ENCODE data around the gene HIF1A.
"Not testable (repeated sequence)": the region's sequence is repeated elsewhere in the genome, so short reads cannot be mapped to it uniquely, and the experiment has no call there.

The HIF1A gene

GRCh38 chr14:61706096-61706690 lies 10.9 kb downstream of the HIF1A start:
- Mint-ChIP-seq H3K27me3 (no peaks in the 10 kb centered on the region), H3K36me3 (peaks cover 5% of the 10 kb centered on the region), H3K27ac (peak overlapping the region; percentile 78), H3K4me3 (no peak overlapping the region), H3K4me1 (peaks cover 30% of the 10 kb centered on the region), H3K9me3 (peaks cover 2% of the 10 kb centered on the region)
- DNase-seq (ENCODE audit: low spot score in 2 of 2) (no peak), ATAC-seq (ENCODE audit: low read depth) (no peak)

GRCh38 chr14:61707774-61708173 lies 12.5 kb downstream of the HIF1A start:
- H3K27me3 Mint-ChIP-seq, result not testable (repeated sequence)
- H3K4me1 Mint-ChIP-seq, result peaks cover 43% of the 10 kb centered on the region

GRCh38 chr14:61708693-61709092 lies 13.4 kb downstream of the HIF1A start:
- ATAC-seq (ENCODE audit: low read depth); DNase-seq (ENCODE audit: low spot score in 2 of 2); H3K27me3 Mint-ChIP-seq; H3K36me3 Mint-ChIP-seq; H3K4me3 Mint-ChIP-seq; H3K9me3 Mint-ChIP-seq: not testable (repeated sequence)
- peak overlapping the region; percentile 62 for H3K27ac Mint-ChIP-seq
- H3K4me1 Mint-ChIP-seq, result peaks cover 43% of the 10 kb centered on the region

More at GRCh38 chr14:61707774-61708173, 12.5 kb downstream of the HIF1A start:
- ATAC-seq (ENCODE audit: low read depth); H3K4me3 Mint-ChIP-seq; H3K9me3 Mint-ChIP-seq; H3K27ac Mint-ChIP-seq; DNase-seq (ENCODE audit: low spot score in 2 of 2); H3K36me3 Mint-ChIP-seq: not testable (repeated sequence)

- peaks cover 43% of the 10 kb centered on the region for H3K4me1 Mint-ChIP-seq
These were observed 15.8 kb downstream of the HIF1A start for GRCh38 chr14:61710853-61711817.

DNA sequence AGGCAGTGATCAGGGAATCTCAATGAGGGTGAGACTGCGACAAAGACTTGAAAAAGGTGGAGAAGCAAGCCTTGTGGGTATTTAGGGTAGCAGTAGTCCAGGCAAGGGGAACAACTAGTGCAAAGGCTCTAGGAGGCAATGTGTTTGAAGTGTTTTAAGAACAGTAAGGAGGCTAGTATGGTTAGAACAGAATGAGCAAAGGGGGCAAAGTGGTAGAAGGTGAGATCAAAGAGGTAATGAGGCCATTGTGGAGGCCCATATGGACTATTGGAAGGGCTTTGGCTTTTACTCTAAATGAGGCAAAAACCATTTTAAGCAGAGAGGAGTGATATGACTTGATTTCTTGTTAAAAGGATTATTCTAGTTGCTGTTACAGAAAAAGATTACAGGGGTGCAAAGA lies 16.8 kb downstream of the HIF1A start:
- H3K4me3 Mint-ChIP-seq, result no peak overlapping the region
- H3K9me3 Mint-ChIP-seq, result peaks cover 2% of the 10 kb centered on the region
- ATAC-seq (ENCODE audit: low read depth), result no peak
- peaks cover 2% of the 10 kb centered on the region for H3K36me3 Mint-ChIP-seq
- H3K4me1 Mint-ChIP-seq, result peaks cover 40% of the 10 kb centered on the region
- DNase-seq (ENCODE audit: low spot score in 2 of 2), result no peak
- H3K27me3 Mint-ChIP-seq, result no peaks in the 10 kb centered on the region
- H3K27ac Mint-ChIP-seq, result peak overlapping the region; percentile 9

More at GRCh38 chr14:61710853-61711817, 15.8 kb downstream of the HIF1A start:
- DNase-seq (ENCODE audit: low spot score in 2 of 2) (no peak), ATAC-seq (ENCODE audit: low read depth) (peak; percentile 71)
- Mint-ChIP-seq H3K27me3 (no peaks in the 10 kb centered on the region), H3K27ac (peak overlapping the region; percentile 9), H3K4me3 (peak overlapping the region; percentile 65), H3K36me3 (peaks cover 5% of the 10 kb centered on the region), H3K9me3 (peaks cover 2% of the 10 kb centered on the region)

GRCh38 chr14:61713724-61714437 lies 18.6 kb downstream of the HIF1A start:
- no peaks in the 10 kb centered on the region for H3K9me3 Mint-ChIP-seq
- H3K36me3 Mint-ChIP-seq, result no peaks in the 10 kb centered on the region
- ATAC-seq (ENCODE audit: low read depth) (no peak), DNase-seq (ENCODE audit: low spot score in 2 of 2) (no peak)
- H3K4me3 Mint-ChIP-seq, result peak overlapping the region; percentile 18
- H3K4me1 Mint-ChIP-seq, result peaks cover 38% of the 10 kb centered on the region
- peak overlapping the region; percentile 7 for H3K27ac Mint-ChIP-seq
- H3K27me3 Mint-ChIP-seq, result no peaks in the 10 kb centered on the region

DNA sequence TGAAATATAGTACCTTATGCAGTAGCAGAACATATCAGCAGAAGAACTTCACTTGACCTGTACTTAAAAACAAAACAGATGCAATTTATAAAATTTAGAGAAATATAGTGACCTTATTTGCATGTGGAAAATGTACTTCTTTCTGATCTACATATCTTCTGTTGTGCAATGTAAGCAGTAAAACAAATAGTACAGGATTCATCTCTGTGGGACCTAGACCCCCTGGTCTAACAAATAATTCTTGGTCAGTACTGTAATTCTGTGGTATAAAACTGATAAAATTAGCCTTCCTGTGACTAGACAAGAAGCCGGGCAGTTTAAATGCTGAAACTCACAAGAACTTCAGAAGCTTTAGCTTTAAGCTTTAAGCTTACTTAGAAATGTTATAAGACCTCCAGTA lies 21.6 kb downstream of the HIF1A start:
- no peak for ATAC-seq (ENCODE audit: low read depth)
- H3K4me1 Mint-ChIP-seq, result peaks cover 41% of the 10 kb centered on the region
- H3K27me3 Mint-ChIP-seq, result no peaks in the 10 kb centered on the region
- no peak for DNase-seq (ENCODE audit: low spot score in 2 of 2)
- H3K36me3 Mint-ChIP-seq, result peaks cover 4% of the 10 kb centered on the region
- no peak overlapping the region for H3K4me3 Mint-ChIP-seq
- no peaks in the 10 kb centered on the region for H3K9me3 Mint-ChIP-seq
- peak overlapping the region; percentile 82 for H3K27ac Mint-ChIP-seq

- peaks cover 8% of the 10 kb centered on the region for H3K36me3 Mint-ChIP-seq
- no peak for ATAC-seq (ENCODE audit: low read depth)
- peaks cover 32% of the 10 kb centered on the region for H3K4me1 Mint-ChIP-seq
- no peak for DNase-seq (ENCODE audit: low spot score in 2 of 2)
- no peak overlapping the region for H3K4me3 Mint-ChIP-seq
- H3K27ac Mint-ChIP-seq, result peak overlapping the region; percentile 89
- no peaks in the 10 kb centered on the region for H3K27me3 Mint-ChIP-seq
- H3K9me3 Mint-ChIP-seq, result no peaks in the 10 kb centered on the region
These were observed 22.7 kb downstream of the HIF1A start for GRCh38 chr14:61718039-61718438.

DNA sequence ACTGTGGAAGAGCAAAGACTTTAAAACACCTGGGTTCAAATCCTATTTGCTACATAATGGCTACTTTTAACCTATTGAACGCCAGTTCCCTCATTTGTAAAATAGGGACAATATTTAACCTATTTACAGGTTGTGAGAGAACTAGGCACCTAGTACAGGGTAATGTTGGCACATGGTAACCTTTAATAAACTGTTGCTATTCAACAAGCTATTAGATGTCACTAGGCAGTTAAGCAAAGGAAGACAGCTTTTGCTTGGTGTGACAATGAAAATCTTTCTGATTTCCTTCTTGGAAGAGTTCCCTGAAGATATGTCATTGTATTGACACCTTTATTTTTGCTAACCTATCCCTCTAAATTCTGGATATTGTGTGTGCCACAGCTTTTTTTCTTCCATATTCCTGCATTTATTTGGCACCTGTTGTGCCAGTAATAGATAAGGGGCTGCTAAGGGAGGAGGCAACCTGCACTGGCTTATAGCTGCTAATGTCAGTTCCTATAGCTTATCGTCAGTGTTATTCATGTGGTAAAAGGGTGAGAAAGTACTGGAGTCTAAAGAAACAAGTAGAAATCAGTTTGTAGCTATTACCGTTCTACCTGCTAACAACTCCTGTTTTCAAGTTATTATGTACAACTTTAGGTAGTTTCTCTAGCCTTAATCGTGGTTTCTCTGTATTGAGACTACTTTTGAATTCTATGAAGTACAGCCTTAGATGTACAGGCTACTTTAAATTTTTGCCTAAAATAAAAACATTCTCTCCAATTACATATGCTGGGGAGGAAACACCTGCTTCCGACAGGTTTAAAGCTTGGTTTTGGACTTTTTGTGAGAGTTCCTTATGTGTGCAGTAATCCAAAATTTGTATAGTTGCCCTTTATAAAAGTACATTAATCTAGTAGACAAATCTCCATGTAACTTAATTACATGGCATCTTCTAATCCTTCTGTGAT lies 24.3 kb downstream of the HIF1A start:
- H3K4me1 Mint-ChIP-seq, result peaks cover 29% of the 10 kb centered on the region
- peak overlapping the region; percentile 89 for H3K27ac Mint-ChIP-seq
- DNase-seq (ENCODE audit: low spot score in 2 of 2), result no peak
- no peaks in the 10 kb centered on the region for H3K9me3 Mint-ChIP-seq
- H3K27me3 Mint-ChIP-seq, result no peaks in the 10 kb centered on the region
- peaks cover 16% of the 10 kb centered on the region for H3K36me3 Mint-ChIP-seq
- H3K4me3 Mint-ChIP-seq, result peak overlapping the region; percentile 66
- ATAC-seq (ENCODE audit: low read depth), result peak; percentile 68

GRCh38 chr14:61720294-61720661 lies 25.0 kb downstream of the HIF1A start:
- no peaks in the 10 kb centered on the region for H3K9me3 Mint-ChIP-seq
- peak overlapping the region; percentile 89 for H3K27ac Mint-ChIP-seq
- H3K36me3 Mint-ChIP-seq, result peaks cover 20% of the 10 kb centered on the region
- DNase-seq (ENCODE audit: low spot score in 2 of 2) (no peak), ATAC-seq (ENCODE audit: low read depth) (peak; percentile 65)
- no peaks in the 10 kb centered on the region for H3K27me3 Mint-ChIP-seq
- H3K4me3 Mint-ChIP-seq, result peak overlapping the region; percentile 66
- peaks cover 33% of the 10 kb centered on the region for H3K4me1 Mint-ChIP-seq

DNA sequence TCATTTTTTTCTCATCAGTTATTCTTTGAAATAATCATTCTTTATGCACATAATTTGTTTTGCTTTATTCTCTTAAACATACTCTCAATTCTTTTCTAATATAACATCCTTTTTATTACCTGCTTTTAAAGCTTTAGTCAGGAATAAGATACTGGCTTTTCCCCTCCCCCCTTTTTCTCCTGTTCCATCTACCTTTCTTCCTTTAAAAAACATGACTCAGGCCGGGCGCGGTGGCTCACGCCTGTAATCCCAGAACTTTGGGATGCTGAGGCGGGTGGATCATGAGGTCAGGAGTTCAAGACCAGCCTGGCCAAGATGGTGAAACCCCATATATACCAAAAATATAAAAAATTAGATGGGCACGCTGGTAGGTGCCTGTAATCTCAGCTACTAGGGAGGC lies 25.4 kb downstream of the HIF1A start:
- Mint-ChIP-seq H3K9me3 (no peaks in the 10 kb centered on the region), H3K4me3 (peak overlapping the region; percentile 13), H3K27ac (peak overlapping the region; percentile 89), H3K4me1 (peaks cover 30% of the 10 kb centered on the region), H3K27me3 (no peaks in the 10 kb centered on the region), H3K36me3 (peaks cover 20% of the 10 kb centered on the region)
- no peak for ATAC-seq (ENCODE audit: low read depth)
- DNase-seq (ENCODE audit: low spot score in 2 of 2), result no peak

- ATAC-seq (ENCODE audit: low read depth) (no peak), DNase-seq (ENCODE audit: low spot score in 2 of 2) (no peak)
- peaks cover 33% of the 10 kb centered on the region for H3K4me1 Mint-ChIP-seq
- H3K27me3 Mint-ChIP-seq, result no peaks in the 10 kb centered on the region
- no peak overlapping the region for H3K4me3 Mint-ChIP-seq
- no peaks in the 10 kb centered on the region for H3K9me3 Mint-ChIP-seq
- peaks cover 37% of the 10 kb centered on the region for H3K36me3 Mint-ChIP-seq
- peak overlapping the region; percentile 3 for H3K27ac Mint-ChIP-seq
These were observed 28.8 kb downstream of the HIF1A start for GRCh38 chr14:61724133-61724532.
